ENCODE data around the gene AIDA.

DNA sequence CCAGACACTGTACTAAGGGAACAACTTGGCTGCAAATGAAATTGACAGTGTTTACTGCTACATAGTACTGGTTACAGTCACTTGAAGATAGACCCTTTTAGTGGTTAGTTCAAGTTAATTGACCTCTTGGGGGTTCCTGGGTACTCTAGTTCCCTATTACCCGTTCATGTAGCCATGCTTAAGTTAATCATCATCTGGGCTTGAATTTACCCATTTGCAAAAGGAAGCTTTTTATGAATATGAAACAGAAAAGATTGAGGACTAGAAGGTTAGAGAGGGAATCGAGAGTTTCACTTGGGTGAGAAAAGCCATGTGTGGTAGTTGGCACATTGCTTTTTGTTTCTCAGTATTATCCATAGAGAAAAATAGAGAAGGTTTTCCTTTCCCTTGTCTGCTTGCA is 91.7 kb downstream of the AIDA start:
- TF ChIP-seq, protein P1, sequence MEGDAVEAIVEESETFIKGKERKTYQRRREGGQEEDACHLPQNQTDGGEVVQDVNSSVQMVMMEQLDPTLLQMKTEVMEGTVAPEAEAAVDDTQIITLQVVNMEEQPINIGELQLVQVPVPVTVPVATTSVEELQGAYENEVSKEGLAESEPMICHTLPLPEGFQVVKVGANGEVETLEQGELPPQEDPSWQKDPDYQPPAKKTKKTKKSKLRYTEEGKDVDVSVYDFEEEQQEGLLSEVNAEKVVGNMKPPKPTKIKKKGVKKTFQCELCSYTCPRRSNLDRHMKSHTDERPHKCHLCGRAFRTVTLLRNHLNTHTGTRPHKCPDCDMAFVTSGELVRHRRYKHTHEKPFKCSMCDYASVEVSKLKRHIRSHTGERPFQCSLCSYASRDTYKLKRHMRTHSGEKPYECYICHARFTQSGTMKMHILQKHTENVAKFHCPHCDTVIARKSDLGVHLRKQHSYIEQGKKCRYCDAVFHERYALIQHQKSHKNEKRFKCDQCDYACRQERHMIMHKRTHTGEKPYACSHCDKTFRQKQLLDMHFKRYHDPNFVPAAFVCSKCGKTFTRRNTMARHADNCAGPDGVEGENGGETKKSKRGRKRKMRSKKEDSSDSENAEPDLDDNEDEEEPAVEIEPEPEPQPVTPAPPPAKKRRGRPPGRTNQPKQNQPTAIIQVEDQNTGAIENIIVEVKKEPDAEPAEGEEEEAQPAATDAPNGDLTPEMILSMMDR (IDR thresholded peaks at IDR 0.05; ENCODE audit: low read length) = no peak
- no peak for TF ChIP-seq EZH2 (IDR thresholded peaks at IDR 0.05; ENCODE audit: borderline replicate concordance, low read length)

All from OCI-LY1 (cell line).